Measurements from ENCODE around the gene EHHADH.
"Not testable (repeated sequence)": the region's sequence is repeated elsewhere in the genome, so short reads cannot be mapped to it uniquely, and the experiment has no call there.

EHHADH gene

GRCh38 chr3:185250653-185251052 lies 3.2 kb downstream of the EHHADH start:
- DNase-seq: no peak

GRCh38 chr3:185250247-185250646 lies 3.6 kb downstream of the EHHADH start:
- DNase-seq: peak; percentile 10

DNA sequence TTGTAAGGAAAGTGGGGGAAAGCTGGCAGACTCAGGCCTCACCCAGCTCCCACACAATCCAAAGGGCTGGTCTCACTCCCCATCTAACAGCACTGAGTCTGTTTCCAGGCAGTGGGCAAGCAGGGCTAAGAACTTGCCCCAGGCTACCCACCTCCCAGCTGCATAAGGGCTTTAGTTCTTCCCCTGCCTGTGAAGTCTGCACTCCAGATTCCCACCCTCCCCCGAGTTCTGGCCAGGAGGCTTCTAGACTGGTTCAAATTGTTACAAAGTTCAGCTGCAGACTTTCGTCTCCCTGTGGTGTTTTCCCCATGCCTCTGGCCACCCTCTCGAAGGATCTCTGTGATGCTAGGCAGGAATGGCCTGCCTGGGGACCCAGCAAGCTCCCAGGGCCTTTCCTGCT lies 11.2 kb downstream of the EHHADH start:
- no peak for DNase-seq

DNA sequence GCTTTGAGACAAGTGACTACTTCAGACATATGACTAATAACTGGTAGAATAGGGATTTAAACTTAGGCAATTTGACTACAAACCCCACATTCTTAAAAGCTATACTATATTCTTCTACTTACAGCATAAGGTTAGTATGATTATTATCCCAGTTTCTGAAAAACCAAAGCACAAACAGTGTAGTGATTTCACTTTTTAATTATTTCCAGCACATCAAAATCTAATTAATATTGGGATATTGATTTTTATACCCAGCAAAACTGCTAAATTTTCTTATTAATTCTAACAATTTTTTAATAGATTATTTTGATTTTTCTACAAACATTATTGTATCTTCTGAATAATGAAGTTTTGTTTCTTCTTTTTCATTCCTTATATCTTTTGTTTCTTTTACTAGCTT lies 16.9 kb downstream of the EHHADH start:
- no peak for DNase-seq

DNA sequence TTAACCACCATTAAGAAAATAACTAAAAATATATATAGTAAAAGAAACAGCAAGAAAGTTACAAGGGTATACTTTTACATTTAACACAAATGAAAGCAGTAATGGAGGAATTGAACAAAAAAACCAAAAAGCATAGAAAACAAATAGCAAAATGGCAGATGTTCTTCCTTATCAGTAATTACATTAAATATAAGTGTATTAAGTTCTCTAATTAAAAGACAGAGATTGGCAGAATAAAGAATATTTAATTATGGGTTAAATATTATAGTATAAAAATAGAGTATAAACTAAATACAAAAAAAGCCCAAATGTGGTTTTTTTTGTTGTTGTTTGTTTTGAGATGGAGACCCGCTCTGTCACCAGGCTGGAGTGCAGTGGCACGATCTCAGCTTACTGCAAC lies 20.5 kb downstream of the EHHADH start:
- no peak for DNase-seq

DNA sequence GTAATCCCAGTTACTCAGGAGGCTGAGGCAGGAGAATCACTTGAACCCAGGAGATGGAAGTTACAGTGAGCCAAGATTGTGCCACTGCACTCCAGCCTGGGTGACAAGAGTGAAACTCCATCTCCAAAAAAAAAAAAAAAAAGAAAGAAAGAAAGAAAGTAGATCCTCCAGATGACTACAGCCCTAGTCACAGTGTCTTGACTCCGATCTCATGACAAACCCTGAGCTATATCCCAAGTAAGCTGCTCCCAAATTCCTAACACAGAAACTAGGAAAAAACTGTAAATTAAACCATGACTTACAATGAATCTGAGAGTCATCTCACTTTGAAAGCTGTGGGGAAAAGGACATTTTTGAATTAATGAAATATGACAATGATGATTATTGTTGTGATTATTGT lies 27.3 kb downstream of the EHHADH start:
- not testable (repeated sequence) for DNase-seq

- no peak for DNase-seq
Measured at GRCh38 chr3:185225523-185225922, 28.3 kb downstream of the EHHADH start.

DNA sequence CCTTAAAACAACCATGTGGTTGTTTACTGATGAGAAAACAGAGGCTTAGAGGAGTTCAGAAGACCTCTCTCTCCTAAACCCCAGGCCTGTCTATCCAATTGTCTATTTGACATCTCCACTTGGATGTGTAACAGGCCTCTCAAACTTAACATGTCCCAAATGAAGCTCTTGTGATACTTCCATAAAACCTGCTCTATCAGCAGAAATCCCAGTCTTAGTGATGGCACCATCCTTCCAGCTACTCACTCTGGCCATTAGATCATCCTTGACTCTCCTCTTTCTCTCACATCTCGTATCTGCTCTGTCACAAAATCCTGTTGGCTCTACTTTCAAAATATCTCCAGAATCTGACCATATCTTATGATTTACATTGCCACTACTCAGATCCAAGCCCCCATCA lies 28.8 kb downstream of the EHHADH start:
- DNase-seq: no peak

GRCh38 chr3:185221203-185221602 lies 32.6 kb downstream of the EHHADH start:
- no peak for DNase-seq

- DNase-seq: no peak
Measured at GRCh38 chr3:185216607-185216958, 37.3 kb downstream of the EHHADH start.

DNA sequence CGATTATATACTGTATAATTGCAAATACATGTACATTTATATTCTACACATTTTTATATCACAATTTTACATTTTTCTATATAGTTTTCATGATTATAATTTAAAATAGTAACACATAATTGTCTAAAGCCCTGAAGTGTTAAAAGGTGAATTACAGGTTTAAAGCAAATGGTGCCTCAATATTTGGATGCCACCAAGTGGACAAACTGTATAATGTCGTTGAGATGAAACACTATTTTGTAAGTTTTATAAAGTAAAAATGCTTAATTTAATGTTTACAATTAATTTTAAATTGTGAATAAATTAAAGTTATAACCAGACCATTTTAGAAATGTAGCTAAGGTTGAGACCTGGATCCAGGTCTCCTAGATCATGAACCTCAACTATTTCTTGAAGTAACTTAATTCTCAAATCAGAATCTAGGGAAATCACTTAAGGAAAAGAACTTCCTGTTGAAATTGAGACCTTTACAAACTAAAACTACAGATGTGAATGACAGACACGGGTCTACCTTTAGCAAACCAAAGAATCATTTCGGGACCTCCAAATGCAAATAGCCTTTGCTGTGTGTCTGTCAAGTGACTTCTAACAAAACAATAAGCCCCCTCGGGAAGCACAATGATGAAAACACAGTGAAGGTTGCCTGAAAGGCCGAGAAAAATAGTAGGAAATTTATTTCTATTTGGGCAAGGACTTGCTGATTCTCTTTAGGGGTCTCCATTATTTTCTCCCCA lies 37.8 kb downstream of the EHHADH start:
- peak; percentile 61 for DNase-seq

- no peak for DNase-seq
Measured at GRCh38 chr3:185212559-185212958, 41.3 kb downstream of the EHHADH start.

DNA sequence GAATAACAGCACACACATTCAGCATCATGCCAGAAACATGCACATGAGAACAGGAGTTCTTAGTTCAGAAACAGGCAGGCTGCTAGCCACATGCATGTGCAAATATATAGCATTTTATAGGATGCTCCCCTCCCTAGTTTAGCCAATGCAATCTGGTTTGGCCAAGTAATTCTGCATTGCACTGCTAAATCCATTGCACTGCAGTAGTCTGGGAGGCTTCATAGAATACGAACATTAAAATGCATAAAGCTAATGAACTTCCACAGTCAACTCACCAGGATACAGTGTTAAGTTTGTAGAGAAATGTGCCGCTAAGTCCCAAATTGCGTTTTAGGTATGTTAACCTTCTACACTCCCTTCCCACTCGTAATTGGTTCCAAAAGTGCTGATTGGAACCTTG lies 41.8 kb downstream of the EHHADH start:
- DNase-seq: no peak

DNA sequence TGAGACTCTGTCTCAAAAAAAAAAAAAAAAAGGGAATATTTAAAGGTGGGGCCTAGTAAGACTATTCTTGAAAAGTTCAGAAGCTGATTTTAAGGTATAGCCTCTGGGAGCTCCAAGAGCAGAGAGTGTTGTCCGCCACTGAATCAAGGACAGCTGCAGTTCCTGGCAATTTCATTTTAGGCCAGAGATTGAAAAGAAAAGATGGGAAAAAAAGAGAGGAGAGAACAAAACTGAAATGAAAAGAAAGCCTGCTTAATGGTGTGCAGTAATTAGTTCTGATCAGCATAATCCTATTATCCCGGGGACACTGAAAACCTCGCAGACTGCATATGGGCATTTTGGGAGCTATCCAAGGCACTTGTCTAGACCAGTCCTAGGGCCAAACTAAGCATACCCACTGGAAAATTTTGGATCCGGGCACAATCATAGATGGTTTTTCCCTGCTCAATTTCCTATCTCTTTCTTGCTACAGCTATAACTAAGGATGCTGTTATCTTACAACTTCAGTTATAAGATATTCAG lies 43.2 kb downstream of the EHHADH start:
- DNase-seq: no peak

- no peak for DNase-seq
Measured at GRCh38 chr3:185208823-185209222, 45.0 kb downstream of the EHHADH start.

- no peak for DNase-seq
Measured at GRCh38 chr3:185207931-185208746, 45.7 kb downstream of the EHHADH start.

DNA sequence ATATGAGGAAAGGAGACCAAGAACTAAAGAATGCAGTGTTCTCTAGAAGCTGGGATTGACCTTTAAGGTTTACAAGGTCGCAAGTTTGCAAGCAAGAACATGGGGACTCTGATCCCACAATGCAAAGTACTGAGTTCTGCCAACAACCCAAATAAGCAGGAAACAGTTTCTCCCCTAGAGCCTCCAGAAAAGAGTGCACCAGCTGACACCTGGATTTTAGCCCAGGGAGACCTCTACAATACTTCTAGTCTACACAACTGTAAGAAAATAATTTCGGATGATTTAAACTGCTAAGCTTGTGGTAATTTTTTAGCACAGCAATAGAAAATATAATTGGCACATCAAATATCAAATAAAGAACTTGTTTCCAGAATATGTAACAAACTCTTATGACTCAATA lies 46.4 kb downstream of the EHHADH start:
- DNase-seq: no peak

DNA sequence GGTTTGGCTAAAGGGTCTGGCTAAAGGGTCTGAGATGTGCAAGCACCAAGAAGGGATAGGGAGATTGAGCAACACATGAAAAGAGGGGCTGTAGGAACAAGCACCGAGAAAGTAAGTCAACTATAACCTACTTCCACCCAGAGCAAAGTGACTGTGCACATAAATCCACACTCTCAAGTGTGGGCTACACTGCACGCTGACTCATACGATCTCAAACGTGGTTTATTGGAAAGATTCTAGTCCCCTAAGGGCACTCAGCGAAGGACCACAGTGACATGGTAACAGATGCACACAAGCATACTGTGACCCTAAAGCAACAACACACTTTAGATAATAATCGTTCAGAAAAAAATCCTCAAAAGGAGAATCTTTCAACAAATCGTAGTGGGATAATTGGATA lies 48.0 kb downstream of the EHHADH start:
- DNase-seq: no peak

DNA sequence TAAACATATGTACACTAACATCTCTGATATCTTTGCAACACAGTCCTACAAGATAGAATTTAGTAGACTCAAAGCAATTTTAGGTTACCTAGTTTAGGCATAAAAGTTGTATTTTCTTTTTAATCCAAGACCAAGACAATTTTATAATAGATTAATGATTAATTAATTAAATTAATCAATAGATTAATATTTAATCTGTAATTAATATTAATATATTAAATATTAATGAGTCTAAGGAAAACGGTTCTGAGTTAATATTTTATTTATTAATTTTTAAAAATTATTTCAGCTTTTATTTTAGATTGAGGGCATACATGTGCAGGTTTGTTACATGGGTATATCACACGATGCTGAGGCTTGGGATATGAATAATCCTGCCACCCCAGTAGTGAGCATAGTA lies 49.0 kb downstream of the EHHADH start:
- DNase-seq: no peak

- DNase-seq: no peak
Measured at GRCh38 chr3:185200639-185201038, 53.2 kb downstream of the EHHADH start.

DNA sequence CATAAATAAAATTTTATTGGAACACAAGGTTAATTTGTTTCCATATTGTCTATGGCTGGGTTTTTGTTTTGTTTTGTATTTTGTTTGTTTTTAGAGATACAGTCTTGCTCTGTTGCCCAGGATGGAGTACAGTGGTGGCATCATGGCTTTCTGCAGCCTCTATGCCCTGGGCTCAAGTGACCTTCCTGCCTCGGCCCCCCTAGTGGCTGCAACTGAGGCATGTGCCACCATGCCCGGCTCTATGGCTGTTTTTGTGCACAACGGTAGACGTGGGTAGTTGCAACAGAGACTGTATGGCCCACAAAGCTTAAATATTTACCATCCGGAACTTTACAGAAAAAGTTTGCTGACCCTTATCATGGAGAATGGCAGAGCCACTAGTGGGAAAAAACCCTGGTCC lies 54.2 kb downstream of the EHHADH start:
- no peak for DNase-seq

- no peak for DNase-seq
Measured at GRCh38 chr3:185199206-185199605, 54.6 kb downstream of the EHHADH start.

- no peak for DNase-seq
Measured at GRCh38 chr3:185197068-185197467, 56.8 kb downstream of the EHHADH start.

GRCh38 chr3:185195652-185196051 lies 58.2 kb downstream of the EHHADH start:
- no peak for DNase-seq

Measured in hematopoietic multipotent progenitor cell treated with erythropoietin and hydrocortisone succinate and interleukin-3 and kit ligand, for 6 days (in vitro differentiated cells).